Limb (tissue), 2 donors: ENCODE measurements around the gene CCDC17.

Source experiments
- DNase-seq, 2 donors: peaks; one replicate each; pipeline ENCODE4 v3.0.0-alpha.2; 2016; ENCODE audit errors: extremely low spot score in 2 of 2

CCDC17 gene

GRCh38 chr1:45623972-45624371, at the start of gene CCDC17:
Gene CCDC17, minus strand, starts transcription at chr1:45624054. Its CDS starts 145 bp downstream, at chr1:45623909.
- no peak for DNase-seq

- no peak for DNase-seq
Observed at GRCh38 chr1:45669859-45670655, 46.2 kb upstream of the CCDC17 start.

GRCh38 chr1:45669379-45669778, 45.5 kb upstream of the CCDC17 start:
- DNase-seq: no peak

GRCh38 chr1:45668526-45668925, 44.7 kb upstream of the CCDC17 start:
- no peak for DNase-seq

GRCh38 chr1:45667321-45668111, 43.7 kb upstream of the CCDC17 start:
- no peak for DNase-seq

- no peak for DNase-seq
Observed at GRCh38 chr1:45666836-45667235, 43.0 kb upstream of the CCDC17 start.

GRCh38 chr1:45660336-45660735, 36.5 kb upstream of the CCDC17 start:
- DNase-seq: no peak

GRCh38 chr1:45659222-45659621, 35.4 kb upstream of the CCDC17 start:
- no peak for DNase-seq

GRCh38 chr1:45658171-45658570, 34.3 kb upstream of the CCDC17 start:
- DNase-seq: no peak

GRCh38 chr1:45656573-45657226, 32.8 kb upstream of the CCDC17 start:
- DNase-seq: no peak

GRCh38 chr1:45654540-45655280, 30.9 kb upstream of the CCDC17 start:
- no peak for DNase-seq

GRCh38 chr1:45647248-45648021, 23.6 kb upstream of the CCDC17 start:
- DNase-seq: no peak

GRCh38 chr1:45644661-45645060, 20.8 kb upstream of the CCDC17 start:
- DNase-seq: no peak

- no peak for DNase-seq
Observed at GRCh38 chr1:45643978-45644377, 20.1 kb upstream of the CCDC17 start.

- no peak for DNase-seq
Observed at GRCh38 chr1:45643321-45643720, 19.5 kb upstream of the CCDC17 start.

GRCh38 chr1:45640293-45640692, 16.4 kb upstream of the CCDC17 start:
- no peak for DNase-seq

GRCh38 chr1:45635211-45635610, 11.4 kb upstream of the CCDC17 start:
- no peak for DNase-seq

GRCh38 chr1:45630429-45630828, 6.6 kb upstream of the CCDC17 start:
- no peak for DNase-seq

GRCh38 chr1:45629035-45629434, 5.2 kb upstream of the CCDC17 start:
- DNase-seq: no peak

GRCh38 chr1:45622524-45623394, 1.1 kb downstream of the CCDC17 start:
- DNase-seq: peak in 1 of 2 donors; percentile 50
